ENCODE data around the gene SF3A1.
"Not testable (repeated sequence)": the region's sequence is repeated elsewhere in the genome, so short reads cannot be mapped to it uniquely, and the experiment has no call there.

The SF3A1 gene

DNA sequence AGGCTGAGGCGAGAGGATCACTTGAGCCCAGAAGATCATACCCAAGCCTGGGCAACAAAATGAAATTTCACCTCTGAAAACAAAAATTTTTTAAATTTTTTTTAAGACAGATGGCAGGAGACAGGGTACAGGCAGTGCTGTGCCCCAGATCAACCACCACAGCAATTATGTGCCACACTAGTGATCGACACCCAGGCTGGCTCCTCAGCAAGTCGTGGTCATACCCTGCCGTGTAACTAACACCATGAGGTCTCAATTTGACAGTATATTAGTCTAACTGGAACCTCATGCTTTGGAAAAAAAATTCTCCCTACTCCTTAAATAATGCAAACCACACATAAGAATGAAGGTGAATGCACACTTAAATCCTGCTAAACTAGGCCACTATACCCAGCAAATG lies 8.3 kb downstream of the SF3A1 start:
- DNase-seq (ENCODE audit: low read depth in 2 of 2) = no peak

DNA sequence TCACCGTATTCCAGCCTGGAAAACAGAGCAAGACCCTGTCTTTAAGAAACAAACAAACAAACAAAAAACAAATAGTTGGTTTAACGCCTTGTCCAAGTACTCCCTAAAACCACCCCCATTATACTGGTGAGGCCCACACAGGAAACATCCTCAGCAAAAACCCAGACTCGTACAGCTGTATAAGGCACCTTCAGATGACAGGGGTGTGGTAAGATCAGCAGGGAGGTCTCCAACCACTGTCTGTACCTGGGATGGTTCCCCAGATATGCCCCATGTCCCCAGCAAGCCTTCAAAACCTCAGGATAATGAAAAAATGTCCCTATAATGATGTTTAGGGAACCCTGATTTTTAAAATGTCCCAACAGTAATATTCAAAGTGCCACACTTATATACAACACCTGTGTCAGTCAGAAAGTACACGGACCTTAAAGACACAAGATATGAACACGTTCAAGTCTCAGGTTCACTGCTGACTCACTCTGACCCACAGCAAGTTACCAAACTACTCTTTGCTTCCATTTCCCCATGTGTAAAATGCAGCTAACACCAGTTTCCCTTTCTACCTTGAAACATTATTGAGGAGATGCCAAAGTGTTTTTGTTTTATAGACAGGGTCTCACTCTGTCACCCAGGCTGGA lies 9.3 kb downstream of the SF3A1 start:
- no peak for DNase-seq (ENCODE audit: low read depth in 2 of 2)

DNA sequence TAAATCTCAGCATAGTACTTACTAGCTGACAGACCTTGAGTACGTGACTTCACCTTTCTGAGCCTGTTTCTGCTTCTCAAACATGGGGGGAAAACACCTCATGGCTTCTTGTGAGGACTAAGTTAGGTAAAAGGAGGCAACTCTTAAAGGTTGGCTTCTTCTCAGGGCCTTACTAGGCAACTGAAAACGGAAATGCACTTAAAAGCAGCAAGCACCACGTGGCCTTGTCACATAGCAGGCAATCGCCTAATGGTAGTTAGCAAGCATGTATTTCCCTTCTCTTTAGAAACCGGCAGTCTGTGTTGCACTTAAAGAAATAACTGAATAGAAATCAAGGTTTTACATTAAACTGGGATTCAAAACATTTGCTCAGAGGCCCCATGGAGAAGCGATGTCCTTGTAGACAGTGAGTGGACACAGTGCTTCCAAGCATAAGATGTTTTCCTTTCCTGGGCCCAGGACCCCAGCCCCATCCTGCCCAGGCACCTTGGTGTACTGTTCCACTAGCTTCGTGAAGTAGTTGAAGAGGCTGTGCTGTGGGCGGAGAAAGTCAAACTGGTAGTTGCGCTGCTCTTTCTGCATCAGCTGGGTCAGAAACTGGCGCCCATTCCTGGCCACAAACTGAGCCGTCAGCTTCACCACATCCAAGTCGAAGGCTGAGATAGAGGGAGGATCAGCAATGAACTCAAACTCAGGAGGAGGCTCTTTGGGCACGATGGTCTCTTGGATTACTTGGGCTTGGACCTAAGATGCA lies 12.1 kb downstream of the SF3A1 start:
- no peak for DNase-seq (ENCODE audit: low read depth in 2 of 2)

DNA sequence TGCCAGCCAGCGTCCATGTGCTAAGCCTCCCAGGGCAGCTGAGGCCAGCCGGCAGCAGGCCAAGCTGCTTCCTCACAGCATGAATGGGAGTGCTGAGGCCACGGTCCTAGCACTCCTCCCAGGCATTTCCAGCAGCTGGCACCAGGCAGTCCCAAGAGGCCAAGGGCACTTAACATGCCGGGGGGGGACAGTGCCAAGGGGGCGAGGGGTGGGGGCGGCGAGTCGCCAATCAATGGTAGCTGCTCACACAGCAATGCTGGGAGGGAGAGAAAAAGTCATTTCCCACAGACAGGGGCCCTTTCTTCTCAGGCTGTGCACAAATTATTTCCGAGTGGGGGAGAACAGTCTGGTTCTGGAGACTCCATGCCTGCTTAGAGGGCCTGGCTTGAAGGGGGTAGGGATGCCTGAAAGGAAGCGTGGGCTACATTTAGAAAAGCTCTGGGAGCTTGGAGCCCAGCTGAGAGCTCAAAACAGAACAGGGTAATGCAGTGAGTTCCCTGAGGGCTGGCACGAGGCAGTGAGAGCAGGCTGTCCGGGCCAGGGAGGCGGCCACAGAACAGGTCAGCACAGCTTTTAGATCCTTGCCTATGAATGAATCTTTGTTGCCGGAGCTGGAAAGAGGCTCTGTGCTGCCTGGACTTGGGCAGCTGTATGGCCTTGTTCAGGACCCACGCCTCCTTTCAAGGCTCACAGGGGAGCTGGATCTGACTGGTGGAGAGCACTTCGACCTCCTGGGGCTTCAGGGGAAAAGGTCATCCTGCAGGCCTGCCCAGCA lies 15.6 kb downstream of the SF3A1 start:
- no peak for DNase-seq (ENCODE audit: low read depth in 2 of 2)

DNA sequence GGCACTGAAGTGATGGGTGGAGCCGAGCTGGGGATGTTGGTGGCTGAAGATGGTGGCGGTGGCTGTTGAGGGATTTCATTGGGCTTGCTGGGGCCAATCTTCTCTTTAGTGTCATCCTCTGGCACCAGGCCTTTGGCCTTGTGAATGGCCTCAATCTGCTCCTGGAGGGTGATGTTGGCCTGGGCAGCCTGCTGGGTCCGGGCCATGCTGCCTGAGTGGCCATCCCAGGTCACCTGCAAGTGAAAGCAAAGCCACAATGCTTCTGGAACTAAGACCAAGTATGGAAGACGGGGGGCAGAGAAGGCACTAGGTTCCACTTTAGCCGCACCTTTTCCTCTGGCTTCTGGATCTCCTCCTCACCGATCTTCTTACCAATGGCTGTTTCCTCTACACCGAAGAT lies 17.9 kb downstream of the SF3A1 start:
- no peak for DNase-seq (ENCODE audit: low read depth in 2 of 2)

DNA sequence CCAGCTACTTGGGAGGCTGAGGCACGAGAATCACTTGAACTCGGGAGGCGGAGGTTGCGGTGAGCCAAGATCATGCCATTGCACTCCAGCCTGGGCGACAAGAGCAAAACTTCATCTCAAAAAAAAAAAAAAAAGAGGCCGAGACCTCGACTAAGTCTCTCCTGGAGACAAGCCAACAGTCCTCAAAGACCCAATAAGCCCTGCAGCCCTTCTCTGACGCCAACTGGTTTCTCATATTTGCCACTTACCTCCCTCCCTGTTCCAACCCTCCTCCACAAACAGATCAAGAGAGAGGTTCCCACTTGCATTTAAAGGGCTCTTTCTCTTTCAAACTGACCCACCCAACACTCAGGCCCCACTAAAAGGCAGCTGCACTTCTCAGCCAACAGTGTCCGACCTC lies 18.4 kb downstream of the SF3A1 start:
- DNase-seq (ENCODE audit: low read depth in 2 of 2) = not testable (repeated sequence)

DNA sequence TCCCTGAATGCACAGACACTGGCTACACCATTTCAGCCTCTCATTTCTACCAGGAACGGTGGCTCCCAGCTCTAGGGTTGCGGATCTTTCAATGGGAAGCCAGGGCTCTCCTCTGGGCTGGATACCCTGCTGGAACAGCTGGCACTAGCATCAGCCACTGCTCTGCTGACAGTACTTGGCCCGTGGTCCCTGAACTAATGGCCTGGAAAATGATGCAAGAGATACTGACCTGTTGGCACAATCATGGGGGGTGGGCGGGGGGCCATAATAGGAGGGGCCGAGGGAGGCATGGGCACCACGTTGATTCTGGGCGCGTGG lies 19.3 kb downstream of the SF3A1 start:
- DNase-seq (ENCODE audit: low read depth in 2 of 2) = no peak

DNA sequence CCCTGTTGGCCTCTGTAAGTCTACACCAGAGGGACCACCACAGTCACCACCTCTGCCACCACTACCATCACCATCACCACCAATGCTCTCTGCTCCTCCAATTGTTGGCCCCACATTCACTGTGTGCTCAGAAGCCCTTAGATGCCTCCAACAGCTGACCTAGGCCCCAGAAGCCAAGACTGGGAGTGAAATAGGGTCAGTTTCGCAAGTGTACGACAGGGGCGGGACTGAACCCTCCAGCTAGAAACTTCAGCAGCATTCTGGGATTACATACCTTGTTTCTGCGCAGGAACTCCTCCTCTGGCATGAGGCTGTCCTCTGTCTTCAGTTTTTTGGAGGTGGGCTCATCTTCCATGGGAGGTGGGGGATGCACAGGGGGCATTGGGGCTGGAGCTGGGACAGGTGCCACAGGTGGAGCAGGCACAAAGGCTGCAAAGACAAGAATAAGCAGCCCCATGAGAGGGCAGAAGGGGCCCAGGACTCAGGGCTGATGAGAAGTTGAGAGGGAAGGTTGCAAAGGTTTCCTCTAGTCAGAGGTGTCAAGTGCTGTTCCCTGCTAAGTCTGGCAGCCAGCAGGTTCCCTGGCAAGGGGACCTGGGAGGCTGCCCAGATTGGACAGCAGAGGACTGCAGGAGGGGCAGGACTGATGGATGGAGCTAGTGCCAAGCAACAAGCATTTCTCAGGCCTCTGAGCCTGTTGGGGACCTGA lies 19.8 kb downstream of the SF3A1 start:
- DNase-seq (ENCODE audit: low read depth in 2 of 2) = no peak

DNA sequence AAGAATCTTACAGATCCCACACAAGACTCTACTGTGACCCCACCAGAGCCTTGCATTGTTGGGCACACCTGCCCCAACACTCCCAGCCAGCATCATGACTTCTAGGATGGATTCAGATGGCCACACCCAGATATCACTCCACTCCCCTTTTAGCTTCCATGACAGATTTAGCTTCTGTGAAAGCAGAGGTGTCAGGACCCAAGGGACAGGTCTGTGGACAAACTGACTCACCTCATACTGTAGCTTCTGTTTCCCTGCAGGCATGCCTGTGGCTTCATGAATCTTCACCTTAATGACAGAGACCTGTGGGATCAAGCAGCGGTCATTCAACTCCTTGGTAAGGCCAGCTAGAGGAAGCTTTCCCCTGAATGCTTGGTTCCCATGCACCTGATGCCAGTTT lies 21.5 kb downstream of the SF3A1 start:
- DNase-seq (ENCODE audit: low read depth in 2 of 2) = no peak

DNA sequence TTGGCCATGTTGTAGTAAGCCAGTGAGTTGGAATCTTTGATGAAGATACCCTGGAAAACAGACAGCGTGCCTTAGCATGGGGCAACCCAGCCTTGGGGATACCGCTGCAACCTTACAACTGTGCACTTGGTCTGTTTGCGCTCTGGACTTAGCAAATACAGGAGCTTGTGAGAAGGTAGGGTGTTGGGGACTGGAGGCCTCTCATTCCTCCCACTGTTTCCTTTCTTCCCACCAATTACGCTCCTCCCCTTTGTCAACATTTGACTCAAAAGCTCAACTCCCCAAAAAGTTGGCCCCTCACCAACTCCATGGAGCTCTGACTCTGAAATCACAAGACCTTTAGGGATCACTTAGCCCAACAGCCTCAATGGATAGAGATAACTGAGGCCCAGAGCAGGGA lies 22.0 kb downstream of the SF3A1 start:
- no peak for DNase-seq (ENCODE audit: low read depth in 2 of 2)

DNA sequence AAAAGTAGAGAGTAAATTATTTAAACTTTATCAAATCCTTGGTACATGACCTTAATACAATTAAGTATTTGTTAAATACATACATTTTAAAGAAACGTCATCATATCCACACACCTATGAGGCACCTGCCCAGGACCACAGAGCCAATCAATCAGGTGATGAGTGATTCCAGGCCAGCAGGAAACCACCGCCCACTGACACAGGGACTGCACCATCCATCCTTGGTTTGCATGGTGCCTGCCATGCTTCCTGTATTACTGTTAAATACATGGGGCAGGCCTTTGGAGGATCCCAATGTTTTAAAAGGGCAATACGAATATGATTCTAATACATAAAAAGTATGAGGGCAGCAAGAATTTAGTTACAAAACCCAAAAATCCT lies 23.0 kb downstream of the SF3A1 start:
- DNase-seq (ENCODE audit: low read depth in 2 of 2) = no peak

DNA sequence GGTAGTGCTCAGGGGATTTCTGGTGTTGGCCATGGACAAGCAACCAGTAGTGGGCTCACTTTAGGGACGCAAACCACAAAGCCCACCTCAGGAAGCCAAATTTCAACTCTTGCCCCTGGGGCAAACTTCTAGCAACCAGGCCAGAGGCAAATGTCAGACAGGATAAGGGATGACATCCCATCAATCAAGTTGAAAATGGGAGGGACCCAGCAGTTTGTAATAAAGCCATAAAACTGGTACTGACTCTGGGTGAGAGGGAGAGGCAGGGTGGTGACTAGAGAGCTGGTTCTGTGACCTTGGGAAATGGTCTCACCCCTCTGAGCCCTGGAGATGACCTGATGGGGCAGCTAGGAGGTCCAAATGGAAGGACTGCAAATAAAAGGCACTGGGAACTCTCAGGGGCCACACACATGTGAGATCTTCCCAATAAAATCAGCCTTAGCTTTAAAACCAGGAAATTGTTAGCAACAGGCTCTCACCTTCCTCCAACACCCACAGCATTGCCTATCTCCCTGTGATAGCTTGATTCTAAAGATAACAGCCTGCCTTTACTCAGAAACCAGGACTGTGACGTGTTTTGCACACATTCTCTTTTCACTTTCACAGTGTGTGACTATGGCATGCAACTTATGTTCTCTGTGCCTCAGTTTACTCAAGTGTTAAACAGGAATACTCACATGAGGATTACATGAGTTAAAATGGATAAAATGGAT lies 23.5 kb downstream of the SF3A1 start:
- no peak for DNase-seq (ENCODE audit: low read depth in 2 of 2)

DNA sequence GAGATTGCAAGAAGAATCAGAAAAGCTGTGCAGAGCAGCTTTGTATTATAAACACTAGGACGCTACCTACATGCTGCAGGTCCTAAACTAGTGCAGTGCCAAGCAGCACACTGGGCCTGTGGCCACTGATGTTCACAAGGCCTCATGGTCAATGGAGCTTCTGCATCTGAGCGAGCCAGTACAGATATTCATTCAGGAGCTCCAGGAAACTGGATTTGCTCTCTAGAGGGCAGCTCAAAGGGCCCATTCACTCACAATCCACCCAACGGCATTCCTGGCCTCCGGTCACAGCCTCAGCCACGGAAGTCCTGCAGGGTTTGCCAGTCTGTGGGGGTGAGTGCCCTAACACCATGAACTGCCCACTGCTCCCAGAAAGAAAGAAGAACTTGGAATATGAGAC lies 24.1 kb downstream of the SF3A1 start:
- DNase-seq (ENCODE audit: low read depth in 2 of 2) = no peak

DNA sequence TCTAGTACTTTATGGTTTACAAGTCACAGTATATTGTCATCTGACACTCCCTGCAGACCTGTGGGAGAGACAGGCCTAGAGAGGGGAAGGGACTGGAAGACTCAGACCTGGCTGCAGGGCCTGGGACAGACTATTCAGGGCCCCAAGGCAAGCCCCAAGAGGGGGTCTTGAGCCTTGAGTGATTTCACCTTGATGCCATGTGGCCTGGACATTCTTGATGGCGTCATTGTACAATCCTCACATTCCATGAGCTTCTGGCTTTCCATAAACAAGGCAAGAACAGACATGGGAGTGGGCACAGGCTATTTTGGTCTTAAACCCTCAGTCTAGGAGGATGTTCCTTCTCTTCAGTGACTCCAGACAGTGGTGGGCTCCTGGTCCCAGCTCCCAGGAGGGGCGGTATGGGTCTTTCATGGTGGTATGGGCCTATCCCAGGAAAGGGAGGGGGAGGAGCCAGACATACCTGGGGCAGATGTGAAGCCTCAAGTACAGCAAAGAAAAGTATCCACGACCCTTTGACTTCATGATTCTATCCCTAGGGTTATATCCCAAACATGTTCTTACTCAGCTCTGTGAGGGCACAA lies 28.1 kb downstream of the SF3A1 start:
- DNase-seq (ENCODE audit: low read depth in 2 of 2) = no peak

DNA sequence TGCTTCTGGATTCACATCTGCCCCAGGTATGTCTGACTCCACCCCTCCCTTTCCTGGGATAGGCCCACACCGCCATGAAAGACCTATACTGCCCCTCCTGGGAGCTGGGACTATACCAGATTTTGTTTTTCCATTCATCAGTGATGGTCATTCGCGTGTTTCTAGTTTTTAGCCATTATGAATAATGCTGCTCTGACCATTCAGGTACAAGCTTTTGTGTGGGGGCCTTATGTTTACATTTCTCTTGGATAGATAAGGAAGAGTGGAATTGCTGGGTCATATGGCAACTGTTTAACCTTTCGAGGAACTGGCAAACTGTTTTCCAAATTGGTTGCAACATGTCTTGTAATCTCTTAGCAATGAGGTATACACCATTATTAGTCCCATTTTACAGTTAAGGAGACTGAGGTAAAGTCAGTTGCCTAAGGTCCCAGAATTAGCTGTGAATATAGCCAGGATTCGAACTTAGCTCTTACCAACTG lies 28.8 kb downstream of the SF3A1 start:
- DNase-seq (ENCODE audit: low read depth in 2 of 2) = no peak

DNA sequence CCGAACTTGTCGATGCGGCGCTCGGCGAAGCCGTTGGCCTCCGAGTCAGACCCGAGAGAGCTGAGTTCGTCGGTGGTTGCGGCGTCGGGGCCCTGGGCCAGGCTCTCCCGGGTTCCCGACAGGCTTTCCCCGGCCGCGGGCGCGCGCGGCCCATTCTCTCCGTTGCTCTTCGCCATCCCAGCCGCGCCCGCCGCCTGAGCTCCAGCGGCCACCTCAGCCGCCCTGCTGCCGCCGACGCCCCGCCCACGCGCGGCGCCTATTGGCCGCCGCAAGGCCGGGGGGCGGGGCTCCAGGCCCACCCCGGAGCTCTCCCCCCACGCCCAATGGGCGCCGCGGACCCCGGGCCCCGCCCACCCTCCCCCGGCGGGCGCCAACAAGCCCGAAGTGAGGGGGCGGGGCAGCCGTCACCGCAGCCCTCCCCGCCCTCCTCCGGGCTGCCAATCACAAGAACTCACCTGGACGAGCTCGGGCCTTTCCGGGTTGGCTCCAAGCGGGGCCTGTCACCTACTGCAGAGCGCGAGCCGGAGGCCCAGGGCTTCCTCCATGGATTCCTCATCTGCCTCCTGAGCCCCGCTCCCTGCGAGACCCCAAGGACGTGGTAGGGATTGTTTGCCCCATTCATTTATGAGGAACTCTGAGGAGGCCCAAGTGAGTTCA lies 29.9 kb downstream of the SF3A1 start, which contains the start of gene TBC1D10A:
TBC1D10A (minus strand) TSS at position 236 of the 657 bp plus-strand sequence; CDS start at position 176, 60 bp downstream.
- DNase-seq (ENCODE audit: low read depth in 2 of 2) = peak; percentile 68 to 70

DNA sequence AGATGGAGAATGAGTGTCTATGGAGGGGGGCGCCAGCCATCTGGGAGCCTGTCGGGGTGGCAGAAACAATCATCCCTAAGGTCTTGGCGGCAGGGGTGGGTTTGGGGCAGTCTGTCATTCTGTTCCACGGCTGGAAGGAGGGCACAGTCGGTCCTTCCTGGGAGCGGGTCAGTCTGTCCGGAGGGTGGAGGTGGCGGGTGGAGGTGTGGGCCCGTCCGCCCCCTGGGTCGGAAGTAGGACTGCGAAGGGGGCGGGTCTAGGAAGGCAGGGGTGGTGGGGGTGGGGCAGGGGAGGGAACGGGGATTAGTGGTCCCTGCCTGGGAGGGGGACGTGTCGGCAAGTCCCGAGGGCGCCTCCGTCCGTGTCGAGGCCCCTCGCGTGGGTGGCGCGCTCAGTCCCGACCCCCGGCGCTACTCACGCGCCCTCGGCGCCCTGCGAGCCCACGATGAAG lies 30.4 kb downstream of the SF3A1 start:
- DNase-seq (ENCODE audit: low read depth in 2 of 2) = no peak

DNA sequence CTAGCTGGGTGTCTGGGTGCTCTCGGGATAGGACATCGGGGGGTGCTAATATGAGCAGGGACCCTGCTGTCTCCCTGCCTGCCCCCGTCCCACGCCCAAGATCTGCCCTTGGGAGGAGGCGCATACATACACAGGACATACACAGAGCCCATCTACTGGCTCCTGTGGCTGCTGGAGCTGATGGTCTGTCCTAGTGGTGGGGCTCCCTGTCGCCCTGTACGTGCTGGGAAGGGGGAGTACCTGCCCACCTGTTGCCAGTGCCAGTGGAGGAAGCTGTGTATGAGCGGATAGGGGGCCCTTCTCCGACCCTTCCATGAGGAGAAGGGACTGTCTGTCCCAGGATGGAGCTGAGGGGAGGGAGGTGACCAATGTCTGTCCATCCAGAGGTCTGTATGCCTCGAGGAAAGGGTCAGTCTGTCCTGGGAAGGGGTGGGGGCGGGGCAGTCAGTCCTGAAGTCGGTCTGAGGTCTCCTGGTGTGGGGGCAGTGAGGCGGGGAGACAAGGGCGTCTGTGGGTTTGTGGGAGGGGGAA lies 30.9 kb downstream of the SF3A1 start:
- DNase-seq (ENCODE audit: low read depth in 2 of 2) = no peak

DNA sequence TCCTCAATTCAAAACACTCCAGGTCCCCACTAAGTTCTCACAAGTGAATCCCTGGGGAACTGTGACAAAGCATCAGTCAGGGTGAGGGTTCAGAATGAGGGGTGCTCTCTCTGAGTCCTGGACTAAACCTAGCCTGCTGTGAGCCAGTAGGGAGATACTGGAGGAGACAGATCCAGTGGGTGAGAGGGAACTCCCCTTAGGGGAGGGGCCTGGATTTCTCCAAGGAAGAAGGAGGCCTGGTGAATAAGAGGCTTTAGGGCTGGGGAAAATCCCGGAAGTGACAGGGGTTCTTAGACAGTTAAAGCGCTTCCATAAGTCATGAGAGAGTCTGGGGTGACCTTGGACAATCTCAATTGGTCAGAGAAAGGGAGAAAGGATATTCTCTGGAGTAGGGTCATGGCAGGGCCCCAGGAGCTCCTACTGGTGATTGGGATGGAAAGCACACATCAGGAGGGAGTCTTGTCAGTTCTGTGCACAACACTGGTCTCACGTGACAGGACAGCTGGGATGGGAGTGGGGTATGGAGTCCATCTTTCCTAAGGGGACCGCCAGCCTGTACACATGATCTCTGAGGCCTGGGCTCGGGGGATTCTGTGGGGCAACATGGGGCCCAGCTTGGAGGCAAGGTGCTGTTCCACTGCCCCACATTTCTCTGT lies 31.5 kb downstream of the SF3A1 start:
- peak; percentile 50 for DNase-seq (ENCODE audit: low read depth in 2 of 2)
